Measurements from ENCODE around the gene PKDCC.
"Not testable (repeated sequence)": the region's sequence is repeated elsewhere in the genome, so short reads cannot be mapped to it uniquely, and the experiment has no call there.

Gene PKDCC

GRCh38 chr2:42031281-42032223 lies 16.3 kb upstream of the PKDCC start:
- no peak for FAIRE-seq

GRCh38 chr2:42032224-42032620 lies 15.6 kb upstream of the PKDCC start:
- no peak for FAIRE-seq

- no peak for FAIRE-seq
Observed at GRCh38 chr2:42032745-42033144, 15.1 kb upstream of the PKDCC start.

- FAIRE-seq: not testable (repeated sequence)
Observed at GRCh38 chr2:42034096-42034495, 13.7 kb upstream of the PKDCC start.

- FAIRE-seq: no peak
Observed at GRCh38 chr2:42035241-42035640, 12.6 kb upstream of the PKDCC start.

- no peak for FAIRE-seq
Observed at GRCh38 chr2:42036413-42036812, 11.4 kb upstream of the PKDCC start.

- no peak for FAIRE-seq
Observed at GRCh38 chr2:42036940-42037339, 10.9 kb upstream of the PKDCC start.

GRCh38 chr2:42040643-42041278 lies 7.1 kb upstream of the PKDCC start:
- no peak for FAIRE-seq

- no peak for FAIRE-seq
Observed at GRCh38 chr2:42041377-42042127, 6.3 kb upstream of the PKDCC start.

- no peak for FAIRE-seq
Observed at GRCh38 chr2:42042631-42043355, 5.0 kb upstream of the PKDCC start.

- FAIRE-seq: no peak
Observed at GRCh38 chr2:42043789-42044394, 3.9 kb upstream of the PKDCC start.

- no peak for FAIRE-seq
Observed at GRCh38 chr2:42044939-42045338, 2.9 kb upstream of the PKDCC start.

GRCh38 chr2:42045352-42045751 lies 2.5 kb upstream of the PKDCC start:
- no peak for FAIRE-seq

- no peak for FAIRE-seq
Observed at GRCh38 chr2:42045848-42046748, 1.7 kb upstream of the PKDCC start.

- FAIRE-seq: no peak
Observed at GRCh38 chr2:42046819-42047487, 868 bp upstream of the PKDCC start.

GRCh38 chr2:42048299-42049220 lies 739 bp downstream of the PKDCC start:
- FAIRE-seq: no peak

- FAIRE-seq: no peak
Observed at GRCh38 chr2:42049221-42050009, 1.6 kb downstream of the PKDCC start.

- FAIRE-seq: no peak
Observed at GRCh38 chr2:42050010-42050702, 2.3 kb downstream of the PKDCC start.
